Activated CD4-positive, alpha-beta memory T cell treated with anti-CD3 and anti-CD28 coated beads, Interleukin-2, amount 10 ng/mL, durations not matched to agents 7 days and 5 days (primary cell): ENCODE results near the gene DUSP10. TPM values are rescaled to one million over a fixed set of nuclear protein-coding genes. Genes with fewer than 3 reads are reported as not detected.

Experiments
- CTCF ChIA-PET: fragments of 350-600 bp; sonication (Branson Sonifier 250); formaldehyde crosslinking; loops from one replicate; lab custom pipeline; 2021; ENCODE audit warnings: antibody characterized with exemption, inconsistent platforms; lab: Charles Lee
- POLR2A ChIA-PET: fragments of 350-600 bp; sonication (Branson Sonifier 250); formaldehyde crosslinking; loops from one replicate; lab custom pipeline; 2021; ENCODE audit warnings: antibody characterized with exemption; lab: Charles Lee
- DNase-seq: peaks from one replicate; pipeline ENCODE4 v3.0.0-alpha.2; 2020
- H3K27ac Mint-ChIP-seq: one replicate; pipeline ENCODE4 v1.8.0; 2021; ENCODE audit warnings: mild to moderate bottlenecking, mixed read lengths
- H3K27me3 Mint-ChIP-seq: one replicate; pipeline ENCODE4 v1.8.0; 2021; ENCODE audit warnings: mixed read lengths
- H3K36me3 Mint-ChIP-seq: one replicate; pipeline ENCODE4 v1.8.0; 2021; ENCODE audit warnings: low read depth, mixed read lengths
- H3K4me1 Mint-ChIP-seq: one replicate; pipeline ENCODE4 v1.8.0; 2021; ENCODE audit warnings: mixed read lengths
- H3K4me3 Mint-ChIP-seq: one replicate; pipeline ENCODE4 v1.8.0; 2021; ENCODE audit warnings: mild to moderate bottlenecking, mixed read lengths
- H3K9me3 Mint-ChIP-seq: one replicate; pipeline ENCODE4 v1.8.0; 2021; ENCODE audit warnings: mixed read lengths
- total RNA-seq, 2 experiments: library from RNA; stranded (reverse); gene quantifications; one replicate each; pipeline ENCODE4 v1.2.3, GENCODE V29; 2021

Gene DUSP10
- total RNA-seq, 2 experiments from 2014 or later = 18.8 to 20.5 TPM

DNA sequence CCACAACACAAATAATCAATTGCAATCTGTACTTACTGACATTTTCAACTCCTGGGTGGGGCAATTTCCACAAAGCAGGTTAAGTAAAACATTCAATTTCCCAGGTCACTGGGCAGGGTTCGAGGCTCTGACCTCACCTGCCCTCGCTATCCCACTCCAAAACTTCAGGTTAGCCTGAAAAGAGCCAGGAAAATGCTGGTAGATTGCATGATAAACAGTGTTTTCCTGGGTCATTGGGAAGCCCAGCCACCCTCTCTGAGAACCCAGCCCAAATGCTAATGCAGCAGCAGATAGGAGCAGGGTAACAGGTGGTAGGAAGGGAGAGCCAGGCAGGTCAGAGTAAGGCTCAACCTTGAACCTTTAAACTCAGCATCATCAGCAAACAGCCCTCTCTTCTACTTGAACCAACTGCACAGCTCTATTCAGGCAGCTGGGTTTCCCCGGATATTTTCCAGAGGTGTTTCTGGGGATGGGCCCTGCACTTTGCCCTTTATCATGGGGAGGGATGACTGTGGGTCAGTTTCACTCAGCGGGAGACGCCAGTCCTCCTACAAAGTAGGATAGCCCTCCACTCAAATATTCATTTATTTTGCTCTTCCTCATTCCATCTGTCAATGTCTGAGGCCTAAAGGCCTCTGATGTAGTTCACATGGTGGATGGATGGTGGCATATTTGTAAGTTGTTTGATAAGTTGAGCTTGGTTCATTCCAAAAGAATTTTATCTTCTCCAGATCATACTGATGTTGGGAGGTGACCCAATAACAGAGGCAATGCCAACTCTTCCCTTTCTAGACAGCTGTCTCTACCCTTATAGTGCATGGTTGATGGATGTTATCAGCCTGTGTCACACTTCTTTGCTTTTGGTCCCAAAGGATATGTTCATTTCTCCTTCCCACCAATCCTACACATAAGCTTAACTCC is 65.7 kb downstream of the DUSP10 start:
- no peak overlapping the region for H3K27ac Mint-ChIP-seq
- H3K36me3 Mint-ChIP-seq = no peaks in the 10 kb centered on the region
- peaks cover 6% of the 10 kb centered on the region for H3K9me3 Mint-ChIP-seq
- ChIA-PET CTCF (no interaction called here), POLR2A (no interaction called here)
- H3K4me3 Mint-ChIP-seq = no peak overlapping the region
- no peak for DNase-seq
- peaks cover 7% of the 10 kb centered on the region for H3K4me1 Mint-ChIP-seq
- no peaks in the 10 kb centered on the region for H3K27me3 Mint-ChIP-seq

GRCh38 chr1:221672965-221673364 is 68.9 kb downstream of the DUSP10 start:
- no peaks in the 10 kb centered on the region for H3K9me3 Mint-ChIP-seq
- no peaks in the 10 kb centered on the region for H3K36me3 Mint-ChIP-seq
- peaks cover 2% of the 10 kb centered on the region for H3K4me1 Mint-ChIP-seq
- DNase-seq = no peak
- H3K27me3 Mint-ChIP-seq = no peaks in the 10 kb centered on the region
- CTCF ChIA-PET = no interaction called here
- POLR2A ChIA-PET = no interaction called here
- H3K27ac Mint-ChIP-seq = no peak overlapping the region
- no peak overlapping the region for H3K4me3 Mint-ChIP-seq

- H3K4me1 Mint-ChIP-seq = peaks cover 4% of the 10 kb centered on the region
- H3K36me3 Mint-ChIP-seq = no peaks in the 10 kb centered on the region
- H3K27ac Mint-ChIP-seq = no peak overlapping the region
- POLR2A ChIA-PET = no interaction called here
- H3K27me3 Mint-ChIP-seq = no peaks in the 10 kb centered on the region
- DNase-seq = no peak
- H3K9me3 Mint-ChIP-seq = no peaks in the 10 kb centered on the region
- H3K4me3 Mint-ChIP-seq = no peak overlapping the region
- CTCF ChIA-PET = no interaction called here
Measured at GRCh38 chr1:221672239-221672645, 69.6 kb downstream of the DUSP10 start.

DNA sequence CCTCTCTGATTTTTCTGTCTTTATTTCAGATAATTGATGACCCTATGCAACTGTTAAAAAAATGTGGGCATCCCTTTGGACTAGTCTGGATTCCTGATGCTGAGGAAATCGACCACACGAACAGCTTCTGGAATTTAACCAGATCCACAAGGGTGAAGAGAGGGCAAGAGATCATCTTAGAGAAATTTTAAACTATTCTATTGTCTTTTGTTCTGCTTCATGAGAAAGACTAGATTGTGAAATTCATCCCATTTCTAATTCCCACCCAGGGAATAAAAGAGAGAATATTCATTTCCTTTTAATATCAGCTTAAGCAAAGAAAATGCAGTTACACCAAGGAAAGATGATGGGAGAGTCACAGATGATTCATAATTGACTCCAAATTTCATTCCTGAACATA is 71.8 kb downstream of the DUSP10 start:
- Mint-ChIP-seq H3K36me3 (no peaks in the 10 kb centered on the region), H3K9me3 (no peaks in the 10 kb centered on the region), H3K27me3 (no peaks in the 10 kb centered on the region), H3K4me1 (peaks cover 4% of the 10 kb centered on the region), H3K27ac (no peak overlapping the region), H3K4me3 (no peak overlapping the region)
- no peak for DNase-seq
- POLR2A ChIA-PET = no interaction called here
- CTCF ChIA-PET = no interaction called here

GRCh38 chr1:221669441-221669840 is 72.4 kb downstream of the DUSP10 start:
- ChIA-PET POLR2A (no interaction called here), CTCF (no interaction called here)
- no peaks in the 10 kb centered on the region for H3K27me3 Mint-ChIP-seq
- DNase-seq = no peak
- H3K4me1 Mint-ChIP-seq = peaks cover 4% of the 10 kb centered on the region
- H3K27ac Mint-ChIP-seq = no peak overlapping the region
- no peaks in the 10 kb centered on the region for H3K9me3 Mint-ChIP-seq
- H3K4me3 Mint-ChIP-seq = no peak overlapping the region
- no peaks in the 10 kb centered on the region for H3K36me3 Mint-ChIP-seq

DNA sequence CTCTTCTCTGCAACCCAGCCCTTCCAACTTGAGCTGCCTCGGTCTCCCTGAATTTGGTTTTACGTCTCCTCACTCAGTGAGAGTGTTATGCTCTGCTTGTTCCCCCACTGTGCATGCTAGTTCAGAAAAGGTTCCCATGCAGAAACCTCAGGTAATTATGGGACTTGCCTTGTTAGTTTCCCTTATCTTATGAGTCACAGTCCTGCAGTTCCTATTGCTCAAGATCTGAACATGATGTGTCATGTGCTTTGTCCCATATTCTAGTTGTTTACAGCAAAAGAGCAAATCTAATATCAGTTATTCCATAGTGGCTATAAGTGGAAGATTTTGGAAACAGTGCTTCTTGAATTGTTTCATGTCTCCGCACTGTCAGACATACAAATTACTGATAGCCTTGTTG is 74.4 kb downstream of the DUSP10 start:
- Mint-ChIP-seq H3K27me3 (no peaks in the 10 kb centered on the region), H3K36me3 (no peaks in the 10 kb centered on the region), H3K4me1 (peaks cover 4% of the 10 kb centered on the region), H3K4me3 (no peak overlapping the region), H3K9me3 (no peaks in the 10 kb centered on the region), H3K27ac (no peak overlapping the region)
- ChIA-PET CTCF (no interaction called here), POLR2A (no interaction called here)
- no peak for DNase-seq

- no peak for DNase-seq
- ChIA-PET CTCF (no interaction called here), POLR2A (no interaction called here)
- peaks cover 7% of the 10 kb centered on the region for H3K4me1 Mint-ChIP-seq
- no peaks in the 10 kb centered on the region for H3K36me3 Mint-ChIP-seq
- no peaks in the 10 kb centered on the region for H3K9me3 Mint-ChIP-seq
- no peak overlapping the region for H3K27ac Mint-ChIP-seq
- no peak overlapping the region for H3K4me3 Mint-ChIP-seq
- H3K27me3 Mint-ChIP-seq = no peaks in the 10 kb centered on the region
Measured at GRCh38 chr1:221664253-221664652, 77.6 kb downstream of the DUSP10 start.

DNA sequence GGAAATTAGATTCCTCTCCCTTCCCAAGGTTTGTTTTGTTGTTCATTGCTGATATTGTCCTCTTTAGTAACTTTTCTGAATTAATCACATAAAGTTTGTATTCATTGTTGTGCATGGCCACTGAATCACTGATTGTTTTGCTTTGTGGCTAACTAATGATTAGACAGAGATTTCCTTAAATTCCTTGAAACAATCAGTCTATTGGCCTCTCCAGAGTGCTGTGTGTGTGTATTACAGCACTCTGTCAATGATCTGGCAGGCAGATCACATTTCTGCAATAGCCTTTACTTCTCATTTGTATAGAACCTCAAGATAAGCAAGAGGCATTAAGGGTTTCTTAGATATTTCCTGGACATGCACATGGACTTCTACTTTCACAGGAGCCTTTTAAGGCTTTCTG is 78.6 kb downstream of the DUSP10 start:
- ChIA-PET POLR2A (no interaction called here), CTCF (no interaction called here)
- no peaks in the 10 kb centered on the region for H3K36me3 Mint-ChIP-seq
- no peak for DNase-seq
- H3K4me3 Mint-ChIP-seq = no peak overlapping the region
- peaks cover 7% of the 10 kb centered on the region for H3K4me1 Mint-ChIP-seq
- no peak overlapping the region for H3K27ac Mint-ChIP-seq
- no peaks in the 10 kb centered on the region for H3K9me3 Mint-ChIP-seq
- no peaks in the 10 kb centered on the region for H3K27me3 Mint-ChIP-seq

GRCh38 chr1:221655766-221656305 is 86.1 kb downstream of the DUSP10 start:
- no peaks in the 10 kb centered on the region for H3K9me3 Mint-ChIP-seq
- POLR2A ChIA-PET = no interaction called here
- peaks cover 2% of the 10 kb centered on the region for H3K4me1 Mint-ChIP-seq
- H3K27ac Mint-ChIP-seq = no peak overlapping the region
- H3K4me3 Mint-ChIP-seq = no peak overlapping the region
- CTCF ChIA-PET = no interaction called here
- H3K27me3 Mint-ChIP-seq = no peaks in the 10 kb centered on the region
- DNase-seq = no peak
- H3K36me3 Mint-ChIP-seq = no peaks in the 10 kb centered on the region
